ENCODE measurements around the gene MAP6. TPM values are rescaled to one million over a fixed set of nuclear protein-coding genes. Genes with fewer than 3 reads are reported as not detected.
A peak's percentile ranks its signal among the peaks of the same experiment; 100 is the strongest.

MAP6 gene
- total RNA-seq, 1 donor from 2014 or later: 2.1 TPM

- no peak overlapping the region for H3K27ac ChIP-seq (ENCODE audit: low read depth, low read length)
Observed at GRCh38 chr11:75576499-75576918, 92.3 kb downstream of the MAP6 start.

GRCh38 chr11:75576017-75576416 lies 92.8 kb downstream of the MAP6 start:
- no peaks in the 10 kb centered on the region for H3K9me3 ChIP-seq (ENCODE audit: control insufficient read depth in 3 of 3, low read length in 3 of 3)
- peaks cover 14 to 25% (median 20%) of the 10 kb centered on the region in 3 donors for H3K4me1 ChIP-seq (ENCODE audit: control insufficient read depth in 3 of 3, insufficient read depth in 3 of 3, low read length in 3 of 3)
- H3K36me3 ChIP-seq (ENCODE audit: control insufficient read depth in 3 of 3, insufficient read depth in 3 of 3, low read length in 3 of 3): peaks cover 19 to 27% (median 26%) of the 10 kb centered on the region in 3 donors
- no peaks in the 10 kb centered on the region for H3K27me3 ChIP-seq (ENCODE audit: control insufficient read depth in 3 of 3, insufficient read depth in 3 of 3, low read length in 3 of 3)
- H3K9ac ChIP-seq (ENCODE audit: low read depth in 1 of 3, low read length in 3 of 3): no peak overlapping the region
- H3K4me3 ChIP-seq (ENCODE audit: low read length in 3 of 3): no peak overlapping the region
- H3K27ac ChIP-seq (ENCODE audit: low read depth, low read length): no peak overlapping the region

More at GRCh38 chr11:75576499-75576918, 92.3 kb downstream of the MAP6 start:
- peaks cover 18 to 22% (median 21%) of the 10 kb centered on the region in 3 donors for H3K36me3 ChIP-seq (ENCODE audit: control insufficient read depth in 3 of 3, insufficient read depth in 3 of 3, low read length in 3 of 3)
- no peak overlapping the region for H3K9ac ChIP-seq (ENCODE audit: low read depth in 1 of 3, low read length in 3 of 3)
- no peaks in the 10 kb centered on the region for H3K9me3 ChIP-seq (ENCODE audit: control insufficient read depth in 3 of 3, low read length in 3 of 3)
- H3K4me3 ChIP-seq (ENCODE audit: low read length in 3 of 3): no peak overlapping the region
- no peaks in the 10 kb centered on the region for H3K27me3 ChIP-seq (ENCODE audit: control insufficient read depth in 3 of 3, insufficient read depth in 3 of 3, low read length in 3 of 3)
- peaks cover 14 to 24% (median 20%) of the 10 kb centered on the region in 3 donors for H3K4me1 ChIP-seq (ENCODE audit: control insufficient read depth in 3 of 3, insufficient read depth in 3 of 3, low read length in 3 of 3)

- Histone ChIP-seq H3K36me3 (ENCODE audit: control insufficient read depth in 3 of 3, insufficient read depth in 3 of 3, low read length in 3 of 3) (peaks cover 27 to 37% (median 37%) of the 10 kb centered on the region in 3 donors), H3K27me3 (ENCODE audit: control insufficient read depth in 3 of 3, insufficient read depth in 3 of 3, low read length in 3 of 3) (no peaks in the 10 kb centered on the region), H3K9ac (ENCODE audit: low read depth in 1 of 3, low read length in 3 of 3) (peak overlapping the region in 1 of 3 donors; percentile 33), H3K27ac (ENCODE audit: low read depth, low read length) (no peak overlapping the region), H3K4me1 (ENCODE audit: control insufficient read depth in 3 of 3, insufficient read depth in 3 of 3, low read length in 3 of 3) (peaks cover 14 to 30% (median 25%) of the 10 kb centered on the region in 3 donors), H3K9me3 (ENCODE audit: control insufficient read depth in 3 of 3, low read length in 3 of 3) (no peaks in the 10 kb centered on the region), H3K4me3 (ENCODE audit: low read length in 3 of 3) (no peak overlapping the region)
Observed at GRCh38 chr11:75574698-75575602, 93.9 kb downstream of the MAP6 start.

- Histone ChIP-seq H3K4me1 (ENCODE audit: control insufficient read depth in 3 of 3, insufficient read depth in 3 of 3, low read length in 3 of 3) (peaks cover 14 to 33% (median 32%) of the 10 kb centered on the region in 3 donors), H3K27me3 (ENCODE audit: control insufficient read depth in 3 of 3, insufficient read depth in 3 of 3, low read length in 3 of 3) (no peaks in the 10 kb centered on the region), H3K36me3 (ENCODE audit: control insufficient read depth in 3 of 3, insufficient read depth in 3 of 3, low read length in 3 of 3) (peaks cover 45 to 57% (median 56%) of the 10 kb centered on the region in 3 donors), H3K9ac (ENCODE audit: low read depth in 1 of 3, low read length in 3 of 3) (peak overlapping the region in 1 of 3 donors; percentile 16), H3K27ac (ENCODE audit: low read depth, low read length) (no peak overlapping the region), H3K9me3 (ENCODE audit: control insufficient read depth in 3 of 3, low read length in 3 of 3) (no peaks in the 10 kb centered on the region), H3K4me3 (ENCODE audit: low read length in 3 of 3) (no peak overlapping the region)
Observed at GRCh38 chr11:75572744-75573143, 96.1 kb downstream of the MAP6 start.

GRCh38 chr11:75571625-75572024 lies 97.2 kb downstream of the MAP6 start:
- no peaks in the 10 kb centered on the region for H3K9me3 ChIP-seq (ENCODE audit: control insufficient read depth in 3 of 3, low read length in 3 of 3)
- H3K36me3 ChIP-seq (ENCODE audit: control insufficient read depth in 3 of 3, insufficient read depth in 3 of 3, low read length in 3 of 3): peaks cover 56 to 68% (median 66%) of the 10 kb centered on the region in 3 donors
- no peak overlapping the region for H3K4me3 ChIP-seq (ENCODE audit: low read length in 3 of 3)
- peaks cover 15 to 41% (median 36%) of the 10 kb centered on the region in 3 donors for H3K4me1 ChIP-seq (ENCODE audit: control insufficient read depth in 3 of 3, insufficient read depth in 3 of 3, low read length in 3 of 3)
- H3K9ac ChIP-seq (ENCODE audit: low read depth in 1 of 3, low read length in 3 of 3): no peak overlapping the region
- no peaks in the 10 kb centered on the region for H3K27me3 ChIP-seq (ENCODE audit: control insufficient read depth in 3 of 3, insufficient read depth in 3 of 3, low read length in 3 of 3)
- H3K27ac ChIP-seq (ENCODE audit: low read depth, low read length): no peak overlapping the region

- Histone ChIP-seq H3K27ac (ENCODE audit: low read depth, low read length) (no peak overlapping the region), H3K36me3 (ENCODE audit: control insufficient read depth in 3 of 3, insufficient read depth in 3 of 3, low read length in 3 of 3) (peaks cover 62 to 75% (median 71%) of the 10 kb centered on the region in 3 donors), H3K9me3 (ENCODE audit: control insufficient read depth in 3 of 3, low read length in 3 of 3) (no peaks in the 10 kb centered on the region), H3K4me3 (ENCODE audit: low read length in 3 of 3) (no peak overlapping the region), H3K27me3 (ENCODE audit: control insufficient read depth in 3 of 3, insufficient read depth in 3 of 3, low read length in 3 of 3) (no peaks in the 10 kb centered on the region), H3K4me1 (ENCODE audit: control insufficient read depth in 3 of 3, insufficient read depth in 3 of 3, low read length in 3 of 3) (peaks cover 20 to 51% (median 42%) of the 10 kb centered on the region in 3 donors), H3K9ac (ENCODE audit: low read depth in 1 of 3, low read length in 3 of 3) (no peak overlapping the region)
Observed at GRCh38 chr11:75570559-75571139, 98.2 kb downstream of the MAP6 start.

- H3K9ac ChIP-seq (ENCODE audit: low read depth in 1 of 3, low read length in 3 of 3): no peak overlapping the region
- no peaks in the 10 kb centered on the region for H3K9me3 ChIP-seq (ENCODE audit: control insufficient read depth in 3 of 3, low read length in 3 of 3)
- H3K36me3 ChIP-seq (ENCODE audit: control insufficient read depth in 3 of 3, insufficient read depth in 3 of 3, low read length in 3 of 3): peaks cover 62 to 69% (median 68%) of the 10 kb centered on the region in 3 donors
- H3K4me3 ChIP-seq (ENCODE audit: low read length in 3 of 3): no peak overlapping the region
- no peaks in the 10 kb centered on the region for H3K27me3 ChIP-seq (ENCODE audit: control insufficient read depth in 3 of 3, insufficient read depth in 3 of 3, low read length in 3 of 3)
- peaks cover 40 to 67% (median 62%) of the 10 kb centered on the region in 3 donors for H3K4me1 ChIP-seq (ENCODE audit: control insufficient read depth in 3 of 3, insufficient read depth in 3 of 3, low read length in 3 of 3)
- no peak overlapping the region for H3K27ac ChIP-seq (ENCODE audit: low read depth, low read length)
Observed at GRCh38 chr11:75568616-75569219, 100.1 kb downstream of the MAP6 start.

- H3K9me3 ChIP-seq (ENCODE audit: control insufficient read depth in 3 of 3, low read length in 3 of 3): no peaks in the 10 kb centered on the region
- peaks cover 59 to 64% (median 62%) of the 10 kb centered on the region in 3 donors for H3K36me3 ChIP-seq (ENCODE audit: control insufficient read depth in 3 of 3, insufficient read depth in 3 of 3, low read length in 3 of 3)
- no peak overlapping the region for H3K4me3 ChIP-seq (ENCODE audit: low read length in 3 of 3)
- peaks cover 42 to 67% (median 64%) of the 10 kb centered on the region in 3 donors for H3K4me1 ChIP-seq (ENCODE audit: control insufficient read depth in 3 of 3, insufficient read depth in 3 of 3, low read length in 3 of 3)
- no peak overlapping the region for H3K27ac ChIP-seq (ENCODE audit: low read depth, low read length)
- H3K9ac ChIP-seq (ENCODE audit: low read depth in 1 of 3, low read length in 3 of 3): no peak overlapping the region
- H3K27me3 ChIP-seq (ENCODE audit: control insufficient read depth in 3 of 3, insufficient read depth in 3 of 3, low read length in 3 of 3): no peaks in the 10 kb centered on the region
Observed at GRCh38 chr11:75567971-75568370, 100.9 kb downstream of the MAP6 start.

- H3K27me3 ChIP-seq (ENCODE audit: control insufficient read depth in 3 of 3, insufficient read depth in 3 of 3, low read length in 3 of 3): no peaks in the 10 kb centered on the region
- H3K36me3 ChIP-seq (ENCODE audit: control insufficient read depth in 3 of 3, insufficient read depth in 3 of 3, low read length in 3 of 3): peaks cover 50 to 57% (median 52%) of the 10 kb centered on the region in 3 donors
- no peak overlapping the region for H3K27ac ChIP-seq (ENCODE audit: low read depth, low read length)
- no peak overlapping the region for H3K4me3 ChIP-seq (ENCODE audit: low read length in 3 of 3)
- H3K9ac ChIP-seq (ENCODE audit: low read depth in 1 of 3, low read length in 3 of 3): no peak overlapping the region
- H3K9me3 ChIP-seq (ENCODE audit: control insufficient read depth in 3 of 3, low read length in 3 of 3): no peaks in the 10 kb centered on the region
- peaks cover 41 to 64% (median 57%) of the 10 kb centered on the region in 3 donors for H3K4me1 ChIP-seq (ENCODE audit: control insufficient read depth in 3 of 3, insufficient read depth in 3 of 3, low read length in 3 of 3)
Observed at GRCh38 chr11:75566763-75567279, 102.0 kb downstream of the MAP6 start.

Measured in skeletal muscle tissue (tissue), 4 donors.